GM18519 (cell line): ENCODE results near the gene HOXA7.
A peak's percentile ranks its signal among the peaks of the same experiment; 100 is the strongest.

ENCODE experiments used
- ATAC-seq: cut with Tn5 transposase; IDR thresholded peaks from one replicate; pipeline ENCODE4 v1.9.1; 2021; ENCODE audit warnings: mild to moderate bottlenecking, moderate library complexity; ENCODE audit not compliant: unreplicated experiment, low FRiP score

The HOXA7 gene

DNA sequence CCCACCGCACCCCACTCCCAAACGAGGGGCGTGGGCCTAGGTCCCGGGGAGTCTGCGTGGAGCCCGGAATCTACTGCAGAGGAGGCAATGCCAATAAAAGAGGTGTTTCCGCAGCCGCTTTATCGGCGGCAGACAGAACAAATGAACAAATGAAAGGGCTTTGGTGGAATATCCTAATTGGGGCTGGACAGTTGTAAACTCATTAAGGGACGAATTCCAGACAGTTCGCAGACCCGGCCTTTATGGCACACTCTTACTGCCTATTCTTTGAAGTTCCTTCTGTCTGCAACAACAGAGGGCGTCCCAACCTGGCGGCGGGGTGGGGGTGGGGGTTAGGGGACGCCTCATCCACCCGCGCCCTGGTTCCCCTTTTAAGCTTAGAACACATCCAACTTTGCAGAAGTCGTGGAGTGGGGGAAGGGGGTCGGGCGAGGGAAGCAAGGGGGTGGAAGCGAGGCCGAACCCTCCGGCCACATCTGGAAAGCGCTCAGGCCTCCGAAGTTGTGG is 4.8 kb upstream of the HOXA7 start:
- no peak for ATAC-seq

GRCh38 chr7:27160546-27161213 is 4.2 kb upstream of the HOXA7 start:
- peak; percentile 39 for ATAC-seq

GRCh38 chr7:27160145-27160545 is 3.7 kb upstream of the HOXA7 start:
- no peak for ATAC-seq

DNA sequence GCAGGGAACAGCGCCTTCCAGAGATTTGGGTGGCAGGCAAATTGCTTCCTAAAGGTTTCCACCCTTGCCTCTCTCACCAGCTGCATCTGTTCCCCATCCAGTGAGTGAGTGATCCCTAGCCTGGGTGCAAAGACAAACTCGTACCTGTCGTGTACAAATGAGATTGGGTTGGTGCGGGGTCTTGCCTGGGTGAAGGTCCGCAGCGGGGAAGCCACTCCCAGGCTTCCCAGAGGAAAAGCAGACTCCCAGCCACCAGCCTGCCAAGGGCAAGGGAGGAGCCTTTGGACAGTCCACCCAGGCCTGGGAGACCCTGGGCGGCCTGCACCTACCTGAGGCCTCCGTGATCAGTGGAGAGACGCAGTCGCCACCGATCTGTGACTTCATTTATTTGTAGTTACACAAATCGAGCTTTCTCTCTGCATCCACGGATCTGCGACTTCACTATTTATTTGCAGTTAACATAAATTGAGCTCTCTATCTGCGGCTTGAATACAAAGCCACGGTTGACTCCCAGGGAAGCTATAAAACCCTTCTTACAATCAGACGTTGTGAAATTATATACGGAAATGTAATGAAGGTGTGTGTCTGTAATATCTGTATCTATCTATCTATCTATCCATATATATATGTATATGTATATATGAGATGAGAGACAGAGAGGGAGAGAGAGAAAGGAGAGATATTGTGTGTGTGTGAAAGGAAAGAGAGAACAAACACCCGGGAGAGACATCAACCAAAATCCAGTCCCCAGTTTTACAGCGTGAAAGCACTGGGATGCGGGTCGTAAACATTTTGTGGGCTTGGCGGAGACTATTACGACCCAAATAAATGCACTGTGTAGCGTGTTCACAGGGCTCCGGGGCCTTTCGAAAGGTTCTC is 3.0 kb upstream of the HOXA7 start:
- no peak for ATAC-seq

GRCh38 chr7:27158436-27159265 is 2.2 kb upstream of the HOXA7 start:
- no peak for ATAC-seq

GRCh38 chr7:27157702-27158431 is 1.4 kb upstream of the HOXA7 start:
- no peak for ATAC-seq

DNA sequence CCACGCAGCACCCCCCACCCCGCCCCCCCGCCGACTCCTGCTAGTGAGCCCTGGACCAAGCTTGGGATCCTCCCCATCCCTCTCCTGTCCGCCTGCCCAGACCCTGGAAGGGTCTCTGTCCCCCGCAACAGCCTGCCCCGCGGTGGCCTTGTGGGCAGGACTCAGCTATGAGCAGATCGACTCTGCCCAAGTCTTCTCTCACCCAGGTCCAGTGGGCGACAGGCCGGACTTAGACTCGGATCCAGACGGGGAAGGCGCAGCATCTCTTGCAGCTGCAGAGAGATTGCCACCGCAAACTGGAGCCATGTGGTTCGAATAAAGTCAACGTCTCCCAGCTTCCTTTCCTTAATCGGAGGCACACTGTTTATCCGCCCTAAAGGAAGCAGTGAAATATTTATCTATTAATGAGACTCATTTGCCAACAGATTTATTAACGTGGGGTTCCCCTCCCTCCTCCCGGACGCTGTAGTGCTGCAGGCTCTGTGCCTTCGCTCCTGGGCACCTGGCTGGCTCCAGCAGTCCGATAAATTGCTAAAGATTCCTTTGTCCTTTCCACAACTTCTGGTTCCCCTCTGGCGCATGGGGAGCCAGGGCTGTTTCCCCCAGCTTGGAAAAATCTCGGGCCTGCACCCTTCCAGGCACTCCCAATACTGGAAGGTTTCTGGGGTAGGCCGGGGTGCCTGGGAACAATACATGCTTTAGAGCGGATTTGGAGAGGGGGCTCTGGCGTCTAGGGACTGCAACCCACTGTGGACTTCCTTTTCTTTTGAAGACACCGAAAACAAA is 634 bp upstream of the HOXA7 start:
- no peak for ATAC-seq

GRCh38 chr7:27155816-27156507 is 513 bp downstream of the HOXA7 start:
- no peak for ATAC-seq

- no peak for ATAC-seq
Observed at GRCh38 chr7:27154901-27155815, 1.3 kb downstream of the HOXA7 start.

- no peak for ATAC-seq
Observed at GRCh38 chr7:27154369-27154768, 2.1 kb downstream of the HOXA7 start.

DNA sequence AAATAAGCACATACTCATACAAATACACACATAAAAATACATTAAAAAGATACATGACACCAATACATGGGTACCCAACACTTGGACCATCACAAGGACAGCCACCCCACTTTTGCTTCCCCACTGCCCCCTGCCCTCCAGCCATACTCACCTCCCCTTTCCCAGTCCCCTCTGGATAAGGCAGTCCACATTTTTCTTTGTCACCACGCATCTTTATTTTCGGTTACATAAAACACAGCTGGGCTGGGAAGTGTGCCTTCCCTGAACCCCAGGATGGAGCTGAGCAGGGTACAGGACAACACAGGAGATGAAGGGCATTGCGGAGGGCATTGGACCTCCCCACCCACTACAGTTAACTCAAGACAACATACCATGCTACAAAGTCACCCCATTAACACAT is 2.9 kb downstream of the HOXA7 start:
- ATAC-seq: no peak

DNA sequence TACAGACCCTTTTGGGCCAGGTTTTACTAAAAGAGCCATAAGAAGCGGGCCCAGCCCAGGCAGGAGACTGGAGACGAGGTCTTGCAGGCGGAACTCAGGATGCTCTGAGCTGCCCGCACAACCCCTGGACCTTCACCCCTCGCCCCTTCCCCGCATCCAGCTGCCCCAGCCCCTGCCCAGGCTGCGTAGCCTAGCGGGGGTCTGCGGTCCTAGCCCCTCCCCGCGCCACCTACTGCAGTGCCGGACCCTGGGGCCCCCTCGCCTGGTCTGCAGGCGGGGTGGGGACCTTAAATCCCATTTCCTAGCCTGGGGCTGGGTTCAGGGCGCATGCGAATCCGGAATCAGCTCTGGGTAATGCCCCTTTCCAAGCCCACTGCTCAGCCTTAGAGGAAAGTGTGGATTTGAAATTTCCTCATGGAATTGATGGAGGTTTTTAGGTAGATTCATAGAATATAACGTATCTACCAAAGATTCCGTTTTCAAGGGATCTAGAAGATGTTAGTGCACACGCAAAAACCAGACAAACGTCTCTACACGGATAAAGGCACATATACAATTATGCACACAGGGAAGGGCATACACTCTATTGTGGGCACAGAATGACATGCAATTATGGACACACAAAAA is 3.5 kb downstream of the HOXA7 start:
- ATAC-seq: no peak

DNA sequence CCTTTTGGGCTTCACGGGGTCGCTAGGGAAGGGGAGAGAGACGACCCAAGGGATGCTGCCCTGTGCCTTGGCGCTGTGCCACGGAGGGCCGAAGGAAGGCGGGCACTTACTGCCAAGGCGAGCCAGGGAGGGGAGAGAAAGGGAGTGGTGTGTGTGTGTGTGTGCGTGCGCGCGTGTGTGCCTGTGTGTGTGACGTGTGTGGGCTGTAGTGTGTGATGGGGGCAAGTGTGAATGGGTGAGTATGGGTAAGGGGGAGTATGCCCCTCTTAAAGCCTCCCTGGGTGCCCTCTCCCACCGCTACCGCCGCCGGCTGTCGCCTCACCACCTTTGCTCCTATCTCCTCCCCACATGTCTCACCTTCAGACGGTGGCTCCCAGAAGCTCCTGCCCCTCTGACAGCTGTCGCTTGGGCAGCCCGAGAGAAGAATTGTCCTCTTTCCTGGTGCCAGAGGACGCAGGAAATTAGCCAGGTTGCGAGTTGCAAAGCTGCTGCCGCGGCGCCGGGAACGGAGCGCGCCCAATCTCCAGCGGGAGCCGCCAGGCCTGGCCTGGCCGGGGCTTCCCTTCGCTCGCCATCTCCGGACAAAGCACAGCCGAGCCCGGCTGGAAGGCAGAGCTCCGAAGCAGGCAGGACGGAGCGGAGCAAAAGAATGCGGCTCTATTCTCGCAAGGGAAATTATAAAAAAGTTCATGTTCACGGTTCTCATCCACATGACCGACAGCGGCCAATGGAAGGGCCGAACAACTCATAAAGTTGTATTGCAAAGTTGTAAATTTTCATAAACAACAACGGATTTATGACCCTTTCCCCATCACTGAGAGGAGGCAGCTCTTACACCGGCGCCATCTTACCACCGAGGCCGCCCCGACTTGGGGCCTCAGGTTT is 4.3 kb downstream of the HOXA7 start, which contains the start of gene HOXA3:
TSS of gene HOXA3 (minus strand) at position 653 of the 885 bp plus-strand sequence. CDS start 41,943 bp downstream, outside the sequence.
- no peak for ATAC-seq

- no peak for ATAC-seq
Observed at GRCh38 chr7:27151341-27151930, 5.0 kb downstream of the HOXA7 start.

GRCh38 chr7:27150568-27151340 is 5.7 kb downstream of the HOXA7 start:
- ATAC-seq: peak; percentile 64
